Stomach (tissue), 9 donors: ENCODE results near the gene COL11A2. TPM values are rescaled to one million over a fixed set of nuclear protein-coding genes. Genes with fewer than 3 reads are reported as not detected.

ENCODE experiments used
- DNase-seq, 2 donors: peaks; one replicate each; pipeline versions ENCODE4 v3.0.0 to v3.0.0-alpha.2; 2013 to 2019
- H3K27ac ChIP-seq, 5 donors: fragments of 200-600 bp in 4 of 5; sonication (generic) in 4 of 5; one replicate each; pipeline ENCODE4 v1.5.1; 2013 to 2019; ENCODE audit warnings: mild to moderate bottlenecking in 1 of 5, moderate library complexity in 1 of 5
- H3K27me3 ChIP-seq, 3 donors: fragments of 200-600 bp; sonication (generic); one replicate each; pipeline ENCODE4 v1.5.1; 2017 to 2019; ENCODE audit warnings: mixed run types in 1 of 3
- H3K36me3 ChIP-seq, 4 donors: fragments of 200-600 bp; sonication (generic); 1 replicate in 3 of 4; 2 replicates in 1 of 4; pipeline ENCODE4 v1.5.1; 2016 to 2019
- H3K4me1 ChIP-seq, 4 donors: fragments of 200-600 bp; sonication (generic); one replicate each; pipeline ENCODE4 v1.5.1; 2016 to 2019
- H3K4me3 ChIP-seq, 4 donors: fragments of 200-600 bp; sonication (generic) in 3 of 4; one replicate each; pipeline ENCODE4 v1.5.1; 2016 to 2019; ENCODE audit warnings: mild to moderate bottlenecking in 1 of 4
- H3K9me3 ChIP-seq, 4 donors: fragments of 200-600 bp; sonication (generic); one replicate each; pipeline ENCODE4 v1.5.1; 2016 to 2019
- CTCF ChIP-seq, 7 experiments: fragments of 450-650 bp in 4 of 7; fragments of 200-600 bp in 3 of 7; sonication (generic) in 3 of 7; IDR thresholded peaks; one replicate each; pipeline ENCODE4 v1.5.1; 2016 to 2019; ENCODE audit warnings: antibody characterized with exemption in 7 of 7, control low read depth in 2 of 7, mild to moderate bottlenecking in 1 of 7
- EP300 ChIP-seq: sonication (generic); formaldehyde crosslinking; IDR thresholded peaks from one replicate; pipeline ENCODE4 v1.6.1; 2017; ENCODE audit warnings: antibody characterized with exemption
- POLR2A ChIP-seq, 4 donors: fragments of 450-650 bp; IDR thresholded peaks; one replicate each; pipeline ENCODE4 v1.6.1; 2016; ENCODE audit warnings: antibody characterized with exemption in 4 of 4, control low read depth in 2 of 4, mild to moderate bottlenecking in 1 of 4, moderate library complexity in 1 of 4
- POLR2AphosphoS5 ChIP-seq, 3 donors: sonication (generic); formaldehyde crosslinking; IDR thresholded peaks; one replicate each; pipeline ENCODE4 v1.6.1; 2016; ENCODE audit warnings: antibody characterized with exemption in 3 of 3
- WGBS, 5 donors: extraction: QIAGEN DNeasy Blood & Tissue Kit in 3 of 5; methylation state at CpG; one replicate each; pipeline versions ENCODE4 v1.1.5 to v1.1.7; 2013 to 2018; 5-methylcytosine and 5-hydroxymethylcytosine counted together
- intact Hi-C: fragments of 100-400 bp; cut with DNase I; formaldehyde crosslinking; loops from one replicate; pipeline ENCODE4 v1.15.1; 2023; ENCODE audit warnings: low total_unique reads
- polyA plus RNA-seq, 3 donors: library from polyadenylated mRNA; stranded (reverse); fragments of 200-250 nt; gene quantifications; one replicate each; pipeline ENCODE4 v1.2.3, GENCODE V29; 2013
- total RNA-seq, 5 donors: library from RNA; depleted of rRNA; stranded (reverse); fragments of >200 nt; gene quantifications; one replicate each; pipeline versions ENCODE4 v1.1.0 to v1.2.3, GENCODE V29; 2014 to 2016
- donor health status: healthy with polysubstance abuse.
- donor health status: Bipolar disorder and iron deficiency.
- donor health status: healthy.

Gene COL11A2
- total and polyA plus RNA-seq, 8 donors, result under 0.01 to 1.5 (median 0.87) TPM; not detected in 3

GRCh38 chr6:33205191-33206026 lies 13.1 kb upstream of the COL11A2 start:
- intact Hi-C loops, result no loop called here
- H3K4me1 ChIP-seq, result peaks cover 43 to 75% (median 65%) of the 10 kb centered on the region in 4 donors
- 30 to 42% (median 38%) methylated on average over 17 of the region's 17 CpGs for WGBS, 5 donors
- DNase-seq, result peak in 1 of 2 donors; percentile 54
- TF ChIP-seq POLR2AphosphoS5 (IDR thresholded peaks at IDR 0.05) (no peak), EP300 (no peak), POLR2A (IDR thresholded peaks at IDR 0.05) (no peak), CTCF (IDR thresholded peaks at IDR 0.05) (no peak)
- no peaks in the 10 kb centered on the region for H3K27me3 ChIP-seq
- H3K9me3 ChIP-seq, result no peaks in the 10 kb centered on the region
- peak overlapping the region; percentile 59 to 83 (median 72) for H3K4me3 ChIP-seq
- H3K27ac ChIP-seq, result peak overlapping the region; percentile 81 to 86 (median 83)
- peaks cover 17 to 35% (median 33%) of the 10 kb centered on the region in 4 donors for H3K36me3 ChIP-seq

GRCh38 chr6:33204415-33205190 lies 12.3 kb upstream of the COL11A2 start, which contains the start of gene HSD17B8:
Gene HSD17B8 (plus strand): TSS chr6:33204655. CDS start chr6:33204669, 14 bp downstream.
- H3K27ac ChIP-seq, result peak within 1 kb of the TSS; percentile 81 to 86 (median 83)
- H3K36me3 ChIP-seq, result peaks cover 17 to 27% (median 25%) of the 10 kb centered on the region in 4 donors
- no peaks in the 10 kb centered on the region for H3K27me3 ChIP-seq
- DNase-seq, result peak; percentile 96 to 98
- intact Hi-C loops, result no loop called here
- H3K4me3 ChIP-seq, result peak within 1 kb of the TSS; percentile 59 to 83 (median 72)
- H3K4me1 ChIP-seq, result peaks cover 46 to 72% (median 68%) of the 10 kb centered on the region in 4 donors
- 1 to 2% (median 1%) methylated on average over 44 to 48 of the region's 48 CpGs for WGBS, 5 donors
- H3K9me3 ChIP-seq, result no peaks in the 10 kb centered on the region
- TF ChIP-seq POLR2AphosphoS5 (IDR thresholded peaks at IDR 0.05) (peak in 2 of 3 donors; percentile 71 to 85), POLR2A (IDR thresholded peaks at IDR 0.05) (no peak), EP300 (no peak)

- Histone ChIP-seq H3K4me1 (peaks cover 50 to 74% (median 69%) of the 10 kb centered on the region in 4 donors), H3K4me3 (peak overlapping the region; percentile 59 to 83 (median 72)), H3K9me3 (no peaks in the 10 kb centered on the region), H3K27me3 (no peaks in the 10 kb centered on the region), H3K36me3 (peaks cover 17 to 24% (median 22%) of the 10 kb centered on the region in 4 donors), H3K27ac (peak overlapping the region in 3 of 5 donors; percentile 81 to 86 (median 81))
- DNase-seq, result no peak
- intact Hi-C loops, result no loop called here
- WGBS, 5 donors, result 1 to 5% (median 3%) methylated on average over 4 of the region's 4 CpGs
- TF ChIP-seq EP300, result no peak
- TF ChIP-seq CTCF (IDR thresholded peaks at IDR 0.05), result no peak
- no peak for TF ChIP-seq POLR2A (IDR thresholded peaks at IDR 0.05)
- TF ChIP-seq POLR2AphosphoS5 (IDR thresholded peaks at IDR 0.05), result no peak
Measured at GRCh38 chr6:33204165-33204414, 11.8 kb upstream of the COL11A2 start.

- Histone ChIP-seq H3K9me3 (no peaks in the 10 kb centered on the region), H3K4me1 (peaks cover 50 to 72% (median 69%) of the 10 kb centered on the region in 4 donors), H3K27me3 (no peaks in the 10 kb centered on the region), H3K27ac (peak overlapping the region in 2 of 5 donors; percentile 81), H3K36me3 (peaks cover 17 to 24% (median 22%) of the 10 kb centered on the region in 4 donors), H3K4me3 (peak overlapping the region in 1 of 4 donors; percentile 74)
- WGBS, 5 donors, result 56 to 84% (median 67%) methylated on average over 7 of the region's 7 CpGs
- TF ChIP-seq POLR2A (IDR thresholded peaks at IDR 0.05), result no peak
- TF ChIP-seq EP300, result no peak
- no peak for TF ChIP-seq CTCF (IDR thresholded peaks at IDR 0.05)
- no peak for TF ChIP-seq POLR2AphosphoS5 (IDR thresholded peaks at IDR 0.05)
- intact Hi-C loops, result no loop called here
- DNase-seq, result peak in 1 of 2 donors; percentile 4
Measured at GRCh38 chr6:33203443-33204164, 11.3 kb upstream of the COL11A2 start.
